GM19438 (cell line): ENCODE measurements around the gene B9D1.

ENCODE experiments used
- ATAC-seq: cut with Tn5 transposase; IDR thresholded peaks from one replicate; pipeline ENCODE4 v1.9.1; 2021; ENCODE audit warnings: low read depth; ENCODE audit not compliant: unreplicated experiment

B9D1 gene

GRCh38 chr17:19327031-19327783, 35.3 kb downstream of the B9D1 start:
- no peak for ATAC-seq

GRCh38 chr17:19325542-19325941, 37.0 kb downstream of the B9D1 start:
- ATAC-seq: no peak

GRCh38 chr17:19322861-19323260, 39.7 kb downstream of the B9D1 start:
- no peak for ATAC-seq

- no peak for ATAC-seq
These were observed 40.4 kb downstream of the B9D1 start for GRCh38 chr17:19322129-19322505.

GRCh38 chr17:19321481-19322128, 40.9 kb downstream of the B9D1 start:
- ATAC-seq: no peak

- no peak for ATAC-seq
These were observed 41.6 kb downstream of the B9D1 start for GRCh38 chr17:19320876-19321275.

- no peak for ATAC-seq
These were observed 42.6 kb downstream of the B9D1 start for GRCh38 chr17:19319771-19320505.

- no peak for ATAC-seq
These were observed 43.9 kb downstream of the B9D1 start for GRCh38 chr17:19318611-19319010.

GRCh38 chr17:19317359-19318095, 45.0 kb downstream of the B9D1 start:
- ATAC-seq: no peak

GRCh38 chr17:19316761-19317358, 45.7 kb downstream of the B9D1 start:
- ATAC-seq: no peak

- no peak for ATAC-seq
These were observed 47.4 kb downstream of the B9D1 start for GRCh38 chr17:19315104-19315503.

GRCh38 chr17:19313746-19314651, 48.5 kb downstream of the B9D1 start:
- ATAC-seq: no peak

GRCh38 chr17:19313066-19313745, 49.3 kb downstream of the B9D1 start:
- no peak for ATAC-seq

- no peak for ATAC-seq
These were observed 50.1 kb downstream of the B9D1 start for GRCh38 chr17:19312406-19312805.

- ATAC-seq: no peak
These were observed 50.9 kb downstream of the B9D1 start for GRCh38 chr17:19311421-19312215.

GRCh38 chr17:19311016-19311415, 51.5 kb downstream of the B9D1 start:
- no peak for ATAC-seq

- no peak for ATAC-seq
These were observed 52.4 kb downstream of the B9D1 start for GRCh38 chr17:19310151-19310550.

- ATAC-seq: no peak
These were observed 52.8 kb downstream of the B9D1 start for GRCh38 chr17:19309701-19310100.
